GM19043 (cell line): ENCODE data around the gene KCNK7.

Source experiments
- ATAC-seq: cut with Tn5 transposase; IDR thresholded peaks from one replicate; pipeline ENCODE4 v1.9.1; 2021; ENCODE audit warnings: low read depth; ENCODE audit not compliant: unreplicated experiment

The KCNK7 gene

GRCh38 chr11:65545853-65546216 lies 49.8 kb downstream of the KCNK7 start:
- ATAC-seq, result no peak
